Thyroid gland (tissue), 4 donors: ENCODE results near the gene RBCK1.

ENCODE experiments used
- CTCF ChIP-seq, 6 experiments: fragments of 200-600 bp in 3 of 6; fragments of 450-650 bp in 3 of 6; sonication (generic) in 3 of 6; IDR thresholded peaks; one replicate each; pipeline ENCODE4 v1.5.1; 2016 to 2019; ENCODE audit warnings: antibody characterized with exemption in 6 of 6, mild to moderate bottlenecking in 2 of 6, inconsistent platforms in 1 of 6, moderate library complexity in 1 of 6
- POLR2A ChIP-seq, 2 donors: fragments of 450-650 bp; IDR thresholded peaks; one replicate each; pipeline ENCODE4 v1.6.1; 2017; ENCODE audit warnings: antibody characterized with exemption in 2 of 2, mild to moderate bottlenecking in 2 of 2, moderate library complexity in 1 of 2

- no peak for TF ChIP-seq POLR2A (IDR thresholded peaks at IDR 0.05)
- TF ChIP-seq CTCF (IDR thresholded peaks at IDR 0.05), result no peak
Measured at GRCh38 chr20:481167-481566, 73.1 kb downstream of the RBCK1 start.
